Smooth muscle cell of the coronary artery (primary cell): ENCODE results near the gene MANSC4. TPM values are rescaled to one million over a fixed set of nuclear protein-coding genes. Genes with fewer than 3 reads are reported as not detected.

Source experiments
- total RNA-seq: library from RNA; depleted of rRNA; stranded (reverse); fragments of >200 nt; gene quantifications from 2 replicates; pipeline ENCODE4 v1.2.3, GENCODE V29; 2014; ENCODE audit warnings: low replicate concordance

MANSC4 gene
- total RNA-seq, result not detected in 2 replicates

DNA sequence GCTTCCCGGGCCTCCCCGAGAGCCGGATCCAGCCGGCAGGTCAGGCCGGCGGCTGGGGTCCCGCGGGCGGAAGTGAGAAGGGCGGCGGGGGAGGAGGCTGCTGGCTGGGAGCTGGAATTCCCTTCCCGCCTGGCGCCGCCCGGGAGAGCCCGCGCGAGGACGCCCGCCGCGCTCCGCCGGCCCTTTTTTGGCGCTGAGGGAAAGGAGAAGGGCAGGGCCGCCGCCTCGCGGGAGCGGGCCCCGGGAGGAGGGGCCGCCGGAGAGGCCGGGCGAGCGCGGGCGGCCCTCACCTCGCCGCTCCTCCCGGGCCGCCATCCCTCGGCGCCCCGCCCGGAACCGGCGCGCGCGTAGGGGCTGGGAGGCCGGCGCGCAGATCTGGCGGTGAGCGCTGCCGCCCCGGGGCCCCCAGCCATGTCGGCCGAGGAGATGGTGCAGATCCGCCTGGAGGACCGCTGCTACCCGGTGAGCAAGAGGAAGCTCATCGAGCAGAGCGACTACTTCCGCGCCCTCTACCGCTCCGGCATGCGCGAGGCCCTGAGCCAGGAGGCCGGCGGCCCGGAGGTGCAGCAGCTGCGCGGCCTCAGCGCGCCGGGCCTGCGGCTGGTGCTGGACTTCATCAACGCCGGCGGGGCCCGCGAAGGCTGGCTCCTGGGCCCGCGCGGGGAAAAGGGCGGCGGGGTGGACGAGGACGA lies at the start of gene MANSC4, which contains the start of gene KLHL42:
TSS of gene MANSC4 (minus strand) at position 317 of the 692 bp plus-strand sequence. CDS start 8,960 bp downstream, outside the sequence.
TSS of gene KLHL42 (plus strand) at position 314 of the 692 bp plus-strand sequence. CDS start at position 412, 98 bp downstream.

Other genes with a start within 250 kb of the MANSC4 start
- gene REP15, start 83.8 kb downstream of the MANSC4 start, total RNA-seq, result 0.68 and 0.70 TPM in 2 replicates
- gene MRPS35, start 69.4 kb downstream of the MANSC4 start, total RNA-seq, result 21.9 and 36.5 TPM in 2 replicates
- 17.9 and 31.8 TPM in 2 replicates for gene KLHL42, start within 50 bp of the MANSC4 start, total RNA-seq
- 0.83 and 2.0 TPM in 2 replicates for gene PTHLH, start 192.5 kb upstream of the MANSC4 start, total RNA-seq